ENCODE measurements around the gene MUC4.
"Not testable (repeated sequence)": the region's sequence is repeated elsewhere in the genome, so short reads cannot be mapped to it uniquely, and the experiment has no call there.

DNA sequence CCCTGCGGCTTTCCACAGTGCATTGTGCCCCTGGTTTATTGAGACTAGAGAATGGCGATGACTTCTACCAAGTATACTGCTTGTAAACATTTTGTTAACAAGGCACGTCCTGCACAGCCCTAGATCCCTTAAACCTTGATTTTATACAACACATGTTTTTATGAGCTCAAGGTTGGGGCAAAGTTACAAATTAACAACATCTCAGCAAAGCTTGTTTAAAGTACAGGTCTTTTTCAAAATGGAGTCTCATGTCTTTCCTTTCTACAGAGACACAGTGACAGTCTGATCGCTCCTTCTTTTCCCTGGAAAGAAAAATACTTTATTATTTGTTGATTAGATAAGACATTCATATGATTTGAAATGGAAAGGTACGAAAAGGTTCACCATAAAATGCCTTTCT, 82.9 kb downstream of the MUC4 start:
- TF ChIP-seq, protein P1, sequence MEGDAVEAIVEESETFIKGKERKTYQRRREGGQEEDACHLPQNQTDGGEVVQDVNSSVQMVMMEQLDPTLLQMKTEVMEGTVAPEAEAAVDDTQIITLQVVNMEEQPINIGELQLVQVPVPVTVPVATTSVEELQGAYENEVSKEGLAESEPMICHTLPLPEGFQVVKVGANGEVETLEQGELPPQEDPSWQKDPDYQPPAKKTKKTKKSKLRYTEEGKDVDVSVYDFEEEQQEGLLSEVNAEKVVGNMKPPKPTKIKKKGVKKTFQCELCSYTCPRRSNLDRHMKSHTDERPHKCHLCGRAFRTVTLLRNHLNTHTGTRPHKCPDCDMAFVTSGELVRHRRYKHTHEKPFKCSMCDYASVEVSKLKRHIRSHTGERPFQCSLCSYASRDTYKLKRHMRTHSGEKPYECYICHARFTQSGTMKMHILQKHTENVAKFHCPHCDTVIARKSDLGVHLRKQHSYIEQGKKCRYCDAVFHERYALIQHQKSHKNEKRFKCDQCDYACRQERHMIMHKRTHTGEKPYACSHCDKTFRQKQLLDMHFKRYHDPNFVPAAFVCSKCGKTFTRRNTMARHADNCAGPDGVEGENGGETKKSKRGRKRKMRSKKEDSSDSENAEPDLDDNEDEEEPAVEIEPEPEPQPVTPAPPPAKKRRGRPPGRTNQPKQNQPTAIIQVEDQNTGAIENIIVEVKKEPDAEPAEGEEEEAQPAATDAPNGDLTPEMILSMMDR (IDR thresholded peaks at IDR 0.05; ENCODE audit: low read length) = not testable (repeated sequence)
- TF ChIP-seq EZH2 (IDR thresholded peaks at IDR 0.05; ENCODE audit: borderline replicate concordance, low read length) = not testable (repeated sequence)

All from OCI-LY1 (cell line).